Activated CD8-positive, alpha-beta memory T cell treated with anti-CD3 and anti-CD28 coated beads for 36 hours (primary cell): ENCODE data around the gene RNU6-8. TPM values are rescaled to one million over a fixed set of nuclear protein-coding genes. Genes with fewer than 3 reads are reported as not detected.

Experiments
- CTCF ChIA-PET: fragments of 350-600 bp; sonication (Branson Sonifier 250); formaldehyde crosslinking; loops from one replicate; lab custom pipeline; 2021; ENCODE audit warnings: antibody characterized with exemption; lab: Charles Lee
- POLR2A ChIA-PET: fragments of 350-600 bp; sonication (Branson Sonifier 250); formaldehyde crosslinking; loops from one replicate; lab custom pipeline; 2021; ENCODE audit warnings: antibody characterized with exemption; lab: Charles Lee
- total RNA-seq, 2 experiments: library from RNA; stranded (reverse); gene quantifications; one replicate each; pipeline ENCODE4 v1.2.3, GENCODE V29; 2021

RNU6-8 gene
- total RNA-seq, 2 experiments from 2014 or later, result not detected

GRCh38 chr14:32208490-32208889, 5.4 kb upstream of the RNU6-8 start:
- CTCF ChIA-PET, result no interaction called here
- POLR2A ChIA-PET, result no interaction called here

GRCh38 chr14:32206552-32206951, 3.5 kb upstream of the RNU6-8 start:
- CTCF ChIA-PET, result no interaction called here
- POLR2A ChIA-PET, result interaction anchor here (0.9 kb wide), 1 partner anchor 10 kb away, joined by 3 read pairs; no protein-coding TSS in a partner anchor

GRCh38 chr14:32205984-32206383, 2.9 kb upstream of the RNU6-8 start:
- ChIA-PET CTCF (no interaction called here), POLR2A (interaction anchor here (0.6 to 0.9 kb wide), 2 partner anchors 9 to 644 kb away, joined by 3 read pairs; no protein-coding TSS in a partner anchor)

GRCh38 chr14:32205554-32205953, 2.5 kb upstream of the RNU6-8 start:
- ChIA-PET POLR2A (interaction anchor here (0.6 kb wide), 1 partner anchor 643 kb away, joined by 3 read pairs; no protein-coding TSS in a partner anchor), CTCF (no interaction called here)

GRCh38 chr14:32203928-32204357, 874 bp upstream of the RNU6-8 start:
- CTCF ChIA-PET, result interaction anchor here (1.0 kb wide), 1 partner anchor 277 kb away, joined by 3 read pairs; no protein-coding TSS in a partner anchor
- POLR2A ChIA-PET, result interaction anchor here (1.0 kb wide), 2 partner anchors 126 to 127 kb away, joined by 5 to 14 read pairs; partner anchors contain the start of gene ARHGAP5

GRCh38 chr14:32202491-32202997, 525 bp downstream of the RNU6-8 start:
- POLR2A ChIA-PET, result no interaction called here
- CTCF ChIA-PET, result no interaction called here

GRCh38 chr14:32201816-32202490, 1.1 kb downstream of the RNU6-8 start, which contains the start of gene RNU6-7:
RNU6-7 (plus strand) TSS chr14:32202045.
- POLR2A ChIA-PET, result no interaction called here
- CTCF ChIA-PET, result no interaction called here

GRCh38 chr14:32201193-32201815, 1.8 kb downstream of the RNU6-8 start:
- ChIA-PET POLR2A (no interaction called here), CTCF (no interaction called here)

GRCh38 chr14:32200368-32201192, 2.5 kb downstream of the RNU6-8 start:
- CTCF ChIA-PET, result interaction anchor here (1.7 kb wide), 1 partner anchor 127 kb away, joined by 4 read pairs; no protein-coding TSS in a partner anchor
- POLR2A ChIA-PET, result no interaction called here

GRCh38 chr14:32197919-32198318, 5.2 kb downstream of the RNU6-8 start:
- POLR2A ChIA-PET, result interaction anchor here (2.2 kb wide), 1 partner anchor 120 kb away, joined by 7 read pairs; no protein-coding TSS in a partner anchor
- CTCF ChIA-PET, result no interaction called here

- ChIA-PET POLR2A (no interaction called here), CTCF (no interaction called here)
These were observed 7.4 kb downstream of the RNU6-8 start for GRCh38 chr14:32195636-32196035.

- ChIA-PET POLR2A (no interaction called here), CTCF (no interaction called here)
These were observed 9.5 kb downstream of the RNU6-8 start for GRCh38 chr14:32193532-32193931.

GRCh38 chr14:32192712-32193373, 10.2 kb downstream of the RNU6-8 start:
- POLR2A ChIA-PET, result no interaction called here
- CTCF ChIA-PET, result no interaction called here

- ChIA-PET CTCF (no interaction called here), POLR2A (no interaction called here)
These were observed 12.4 kb downstream of the RNU6-8 start for GRCh38 chr14:32190673-32191072.

GRCh38 chr14:32189811-32190210, 13.3 kb downstream of the RNU6-8 start:
- POLR2A ChIA-PET, result no interaction called here
- CTCF ChIA-PET, result no interaction called here

GRCh38 chr14:32186248-32186647, 16.8 kb downstream of the RNU6-8 start:
- ChIA-PET CTCF (no interaction called here), POLR2A (no interaction called here)

- ChIA-PET POLR2A (no interaction called here), CTCF (interaction anchor here (0.6 kb wide), 1 partner anchor 13 kb away, joined by 4 read pairs; no protein-coding TSS in a partner anchor)
These were observed 18.0 kb downstream of the RNU6-8 start for GRCh38 chr14:32185097-32185496.

- ChIA-PET CTCF (no interaction called here), POLR2A (no interaction called here)
These were observed 19.7 kb downstream of the RNU6-8 start for GRCh38 chr14:32183151-32184058.
